IgD-negative memory B cell (primary cell): ENCODE data around the gene COL3A1. TPM values are rescaled to one million over a fixed set of nuclear protein-coding genes. Genes with fewer than 3 reads are reported as not detected.

Source experiments
- H3K27ac Mint-ChIP-seq, 3 donors: one replicate each; pipeline ENCODE4 v1.8.0; 2020 to 2022; ENCODE audit warnings: mild to moderate bottlenecking in 3 of 3, mixed read lengths in 3 of 3, moderate library complexity in 1 of 3
- H3K27me3 Mint-ChIP-seq: one replicate; pipeline ENCODE4 v1.8.0; 2021; ENCODE audit warnings: mixed read lengths
- H3K36me3 Mint-ChIP-seq: one replicate; pipeline ENCODE4 v1.8.0; 2020; ENCODE audit warnings: mild to moderate bottlenecking, mixed read lengths
- H3K4me1 Mint-ChIP-seq, 3 donors: one replicate each; pipeline ENCODE4 v1.8.0; 2020 to 2022; ENCODE audit warnings: mixed read lengths in 3 of 3, mild to moderate bottlenecking in 1 of 3
- H3K4me3 Mint-ChIP-seq, 4 donors: one replicate each; pipeline ENCODE4 v1.8.0; 2020 to 2022; ENCODE audit warnings: mild to moderate bottlenecking in 4 of 4, mixed read lengths in 4 of 4, moderate library complexity in 3 of 4
- H3K9me3 Mint-ChIP-seq, 3 donors: one replicate each; pipeline ENCODE4 v1.8.0; 2020 to 2021; ENCODE audit warnings: mixed read lengths in 3 of 3, mild to moderate bottlenecking in 1 of 3
- polyA plus RNA-seq: library from polyadenylated mRNA; unstranded; fragments of 300-500 nt; fragmentation: Illumina TruSeq; gene quantifications from one replicate; pipeline ENCODE4 v1.2.3, GENCODE V29; 2021

COL3A1 gene
- polyA plus RNA-seq, 1 donor from 2014 or later, result not detected

- H3K36me3 Mint-ChIP-seq, result peaks cover 4% of the 10 kb centered on the region
Observed at GRCh38 chr2:189020179-189020578, 46.0 kb downstream of the COL3A1 start.

GRCh38 chr2:189022053-189022481 is 47.9 kb downstream of the COL3A1 start:
- no peak overlapping the region for H3K4me3 Mint-ChIP-seq
- H3K27me3 Mint-ChIP-seq, result no peaks in the 10 kb centered on the region
- H3K4me1 Mint-ChIP-seq, result no peaks in the 10 kb centered on the region
- peak overlapping the region in 1 of 3 donors; percentile 48 for H3K27ac Mint-ChIP-seq
- no peaks in the 10 kb centered on the region for H3K9me3 Mint-ChIP-seq
- peaks cover 3% of the 10 kb centered on the region for H3K36me3 Mint-ChIP-seq

More at GRCh38 chr2:189020179-189020578, 46.0 kb downstream of the COL3A1 start:
- Mint-ChIP-seq H3K4me1 (no peaks in the 10 kb centered on the region), H3K9me3 (no peaks in the 10 kb centered on the region), H3K4me3 (no peak overlapping the region), H3K27ac (no peak overlapping the region), H3K27me3 (no peaks in the 10 kb centered on the region)

- no peaks in the 10 kb centered on the region for H3K27me3 Mint-ChIP-seq
- no peaks in the 10 kb centered on the region for H3K4me1 Mint-ChIP-seq
- H3K9me3 Mint-ChIP-seq, result no peaks in the 10 kb centered on the region
- peak overlapping the region in 1 of 3 donors; percentile 48 for H3K27ac Mint-ChIP-seq
- H3K36me3 Mint-ChIP-seq, result peaks cover 2% of the 10 kb centered on the region
- H3K4me3 Mint-ChIP-seq, result no peak overlapping the region
Observed at GRCh38 chr2:189022492-189022891, 48.3 kb downstream of the COL3A1 start.

GRCh38 chr2:189024901-189025618 is 50.9 kb downstream of the COL3A1 start:
- peak overlapping the region in 1 of 4 donors; percentile 10 for H3K4me3 Mint-ChIP-seq
- H3K36me3 Mint-ChIP-seq, result no peaks in the 10 kb centered on the region
- H3K27ac Mint-ChIP-seq, result no peak overlapping the region
- no peaks in the 10 kb centered on the region for H3K27me3 Mint-ChIP-seq
- H3K9me3 Mint-ChIP-seq, result no peaks in the 10 kb centered on the region
- H3K4me1 Mint-ChIP-seq, result no peaks in the 10 kb centered on the region

GRCh38 chr2:189037518-189037917 is 63.3 kb downstream of the COL3A1 start:
- Mint-ChIP-seq H3K36me3 (peaks cover 2% of the 10 kb centered on the region), H3K9me3 (no peaks in the 10 kb centered on the region), H3K4me3 (no peak overlapping the region), H3K4me1 (no peaks in the 10 kb centered on the region), H3K27me3 (no peaks in the 10 kb centered on the region), H3K27ac (no peak overlapping the region)

GRCh38 chr2:189045836-189046235 is 71.7 kb downstream of the COL3A1 start:
- Mint-ChIP-seq H3K4me3 (no peak overlapping the region), H3K4me1 (peaks cover 0 to 2% (median 0%) of the 10 kb centered on the region in 3 donors), H3K36me3 (no peaks in the 10 kb centered on the region), H3K27me3 (no peaks in the 10 kb centered on the region), H3K9me3 (no peaks in the 10 kb centered on the region), H3K27ac (no peak overlapping the region)

GRCh38 chr2:189046320-189046719 is 72.1 kb downstream of the COL3A1 start:
- Mint-ChIP-seq H3K9me3 (no peaks in the 10 kb centered on the region), H3K36me3 (no peaks in the 10 kb centered on the region), H3K4me1 (peaks cover 0 to 2% (median 0%) of the 10 kb centered on the region in 3 donors), H3K27ac (no peak overlapping the region), H3K27me3 (no peaks in the 10 kb centered on the region), H3K4me3 (no peak overlapping the region)

- no peaks in the 10 kb centered on the region for H3K9me3 Mint-ChIP-seq
- no peaks in the 10 kb centered on the region for H3K27me3 Mint-ChIP-seq
- H3K36me3 Mint-ChIP-seq, result no peaks in the 10 kb centered on the region
- H3K4me1 Mint-ChIP-seq, result peaks cover 0 to 2% (median 0%) of the 10 kb centered on the region in 3 donors
- no peak overlapping the region for H3K4me3 Mint-ChIP-seq
- no peak overlapping the region for H3K27ac Mint-ChIP-seq
Observed at GRCh38 chr2:189047171-189047888, 73.2 kb downstream of the COL3A1 start.

GRCh38 chr2:189048189-189048588 is 74.0 kb downstream of the COL3A1 start:
- Mint-ChIP-seq H3K27me3 (no peaks in the 10 kb centered on the region), H3K9me3 (no peaks in the 10 kb centered on the region), H3K4me1 (peaks cover 0 to 2% (median 0%) of the 10 kb centered on the region in 3 donors), H3K36me3 (no peaks in the 10 kb centered on the region), H3K27ac (no peak overlapping the region), H3K4me3 (no peak overlapping the region)

GRCh38 chr2:189049709-189050164 is 75.6 kb downstream of the COL3A1 start:
- no peaks in the 10 kb centered on the region for H3K36me3 Mint-ChIP-seq
- H3K9me3 Mint-ChIP-seq, result no peaks in the 10 kb centered on the region
- H3K4me1 Mint-ChIP-seq, result peaks cover 0 to 2% (median 0%) of the 10 kb centered on the region in 3 donors
- H3K4me3 Mint-ChIP-seq, result no peak overlapping the region
- no peak overlapping the region for H3K27ac Mint-ChIP-seq
- H3K27me3 Mint-ChIP-seq, result no peaks in the 10 kb centered on the region

- Mint-ChIP-seq H3K36me3 (no peaks in the 10 kb centered on the region), H3K4me1 (peaks cover 0 to 2% (median 0%) of the 10 kb centered on the region in 3 donors), H3K4me3 (no peak overlapping the region), H3K27me3 (no peaks in the 10 kb centered on the region), H3K9me3 (no peaks in the 10 kb centered on the region), H3K27ac (no peak overlapping the region)
Observed at GRCh38 chr2:189050165-189050712, 76.1 kb downstream of the COL3A1 start.

- H3K4me1 Mint-ChIP-seq, result no peaks in the 10 kb centered on the region
- H3K27ac Mint-ChIP-seq, result no peak overlapping the region
- H3K4me3 Mint-ChIP-seq, result no peak overlapping the region
- no peaks in the 10 kb centered on the region for H3K36me3 Mint-ChIP-seq
- H3K27me3 Mint-ChIP-seq, result no peaks in the 10 kb centered on the region
- H3K9me3 Mint-ChIP-seq, result no peaks in the 10 kb centered on the region
Observed at GRCh38 chr2:189056200-189057106, 82.3 kb downstream of the COL3A1 start.

GRCh38 chr2:189057316-189057715 is 83.1 kb downstream of the COL3A1 start:
- Mint-ChIP-seq H3K4me1 (no peaks in the 10 kb centered on the region), H3K9me3 (no peaks in the 10 kb centered on the region), H3K4me3 (no peak overlapping the region), H3K27me3 (no peaks in the 10 kb centered on the region), H3K27ac (no peak overlapping the region), H3K36me3 (no peaks in the 10 kb centered on the region)

- H3K36me3 Mint-ChIP-seq, result no peaks in the 10 kb centered on the region
- H3K4me1 Mint-ChIP-seq, result no peaks in the 10 kb centered on the region
- H3K4me3 Mint-ChIP-seq, result no peak overlapping the region
- no peaks in the 10 kb centered on the region for H3K9me3 Mint-ChIP-seq
- H3K27me3 Mint-ChIP-seq, result no peaks in the 10 kb centered on the region
- H3K27ac Mint-ChIP-seq, result no peak overlapping the region
Observed at GRCh38 chr2:189060096-189060642, 86.0 kb downstream of the COL3A1 start.
